ENCODE results near the gene KHK. TPM values are rescaled to one million over a fixed set of nuclear protein-coding genes. Genes with fewer than 3 reads are reported as not detected.

KHK gene
- total and polyA plus RNA-seq, 9 of the 15 experiments (the other 6 are each of a cell fraction or from before 2014, with no cell fraction given): 1.5 to 10.7 (median 5.2) TPM

GRCh38 chr2:27123302-27124150, 37.0 kb downstream of the KHK start, which contains the start of gene ABHD1 (continued):
- no peak for TF ChIP-seq STAT6 (CRISPR knock-in tag; IDR thresholded peaks at IDR 0.05)
- TF ChIP-seq ATF7 (IDR thresholded peaks at IDR 0.05): 0 out of 2 replicates have a peak, but pooled peaks have one; percentile 37
- no peak for TF ChIP-seq ATF6 (CRISPR knock-in tag; IDR thresholded peaks at IDR 0.05)
- TF ChIP-seq NELFE (IDR thresholded peaks at IDR 0.05; ENCODE audit: insufficient read depth, insufficient read length): no peak
- TF ChIP-seq ZBTB49 (CRISPR knock-in tag; IDR thresholded peaks at IDR 0.05; ENCODE audit: borderline replicate concordance): no peak
- no peak for TF ChIP-seq ZNF507 (tag; conservative IDR thresholded peaks at IDR 0.05)
- no peak for TF ChIP-seq ZNF274 (IDR thresholded peaks at IDR 0.05; ENCODE audit: borderline replicate concordance, low read depth, low read length)
- no peak for TF ChIP-seq TAF9B (IDR thresholded peaks at IDR 0.05; ENCODE audit: partially characterized antibody)
- no peak for TF ChIP-seq ZNF445 (CRISPR knock-in tag; IDR thresholded peaks at IDR 0.05; ENCODE audit: low read depth)
- no peak for TF ChIP-seq ARHGAP35 (IDR thresholded peaks at IDR 0.05; ENCODE audit: partially characterized antibody)
- TF ChIP-seq HNRNPL (IDR thresholded peaks at IDR 0.05; ENCODE audit: low read depth, low read length): no peak
- no peak for TF ChIP-seq ASH1L (IDR thresholded peaks at IDR 0.05; ENCODE audit: borderline replicate concordance, low read depth, partially characterized antibody)
- TF ChIP-seq ZSCAN29 (IDR thresholded peaks at IDR 0.05): no peak
- peak; percentile 87 for TF ChIP-seq ZFX (CRISPR knock-in tag; IDR thresholded peaks at IDR 0.05)
- no peak for TF ChIP-seq ZNF583 (CRISPR knock-in tag; IDR thresholded peaks at IDR 0.05)
- TF ChIP-seq ZBTB33 (CRISPR knock-in tag; IDR thresholded peaks at IDR 0.05): no peak
